ENCODE data around the gene ZNF385A. TPM values are rescaled to one million over a fixed set of nuclear protein-coding genes. Genes with fewer than 3 reads are reported as not detected.

ZNF385A gene
- total and polyA plus RNA-seq, 9 of the 15 experiments (the other 6 are each of a cell fraction or from before 2014, with no cell fraction given), result 1.0 to 111 (median 7.7) TPM

DNA sequence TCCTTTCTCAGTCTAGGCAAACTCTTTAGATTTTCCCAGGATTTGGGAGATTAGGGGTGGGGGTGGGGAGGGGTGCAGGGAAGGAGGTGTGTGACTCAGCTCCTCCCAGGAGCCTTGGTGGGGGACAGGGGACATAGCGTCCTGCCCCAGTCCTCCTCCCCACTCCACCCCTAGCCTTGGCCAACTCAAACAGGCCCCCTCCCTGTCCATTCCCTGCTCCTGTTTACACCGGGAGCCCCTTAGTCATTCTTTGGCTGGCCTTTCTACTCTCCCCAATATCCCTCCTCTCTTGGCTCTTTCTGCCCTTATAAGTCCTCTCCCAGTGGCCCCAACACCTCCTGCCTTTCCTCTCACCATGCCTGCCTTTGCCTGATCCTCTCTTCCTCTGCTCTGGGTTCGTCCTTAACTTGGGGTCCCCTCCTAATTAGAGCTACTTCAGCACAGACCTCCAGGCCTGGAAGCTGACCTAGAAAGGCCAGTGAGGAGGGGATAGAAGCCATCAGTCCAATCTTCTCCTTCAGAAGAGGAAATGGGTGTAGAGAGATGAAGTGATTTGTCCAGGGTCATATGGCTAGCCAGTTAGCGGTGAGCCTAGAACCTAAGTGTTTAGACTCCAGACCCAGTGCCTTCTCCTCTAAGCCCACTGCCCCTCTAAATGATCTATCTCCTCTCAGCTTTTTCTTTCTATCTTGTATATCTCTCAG is 36.8 kb upstream of the ZNF385A start (continued):
- TF ChIP-seq EZH2 (IDR thresholded peaks at IDR 0.05; ENCODE audit: borderline replicate concordance, low read depth, low read length), result no peak
- no peak for TF ChIP-seq ZKSCAN1 (IDR thresholded peaks at IDR 0.05; ENCODE audit: low read depth, low read length)
- 0 out of 2 replicates have a peak, but pooled peaks have one; percentile 51 for TF ChIP-seq HDGF (IDR thresholded peaks at IDR 0.05)
- TF ChIP-seq MYNN (IDR thresholded peaks at IDR 0.05), result no peak
- TF ChIP-seq MYNN (CRISPR knock-in tag; IDR thresholded peaks at IDR 0.05), result no peak
- no peak for TF ChIP-seq FOXK1 (CRISPR knock-in tag; IDR thresholded peaks at IDR 0.05; ENCODE audit: borderline replicate concordance)
- TF ChIP-seq, protein P1, sequence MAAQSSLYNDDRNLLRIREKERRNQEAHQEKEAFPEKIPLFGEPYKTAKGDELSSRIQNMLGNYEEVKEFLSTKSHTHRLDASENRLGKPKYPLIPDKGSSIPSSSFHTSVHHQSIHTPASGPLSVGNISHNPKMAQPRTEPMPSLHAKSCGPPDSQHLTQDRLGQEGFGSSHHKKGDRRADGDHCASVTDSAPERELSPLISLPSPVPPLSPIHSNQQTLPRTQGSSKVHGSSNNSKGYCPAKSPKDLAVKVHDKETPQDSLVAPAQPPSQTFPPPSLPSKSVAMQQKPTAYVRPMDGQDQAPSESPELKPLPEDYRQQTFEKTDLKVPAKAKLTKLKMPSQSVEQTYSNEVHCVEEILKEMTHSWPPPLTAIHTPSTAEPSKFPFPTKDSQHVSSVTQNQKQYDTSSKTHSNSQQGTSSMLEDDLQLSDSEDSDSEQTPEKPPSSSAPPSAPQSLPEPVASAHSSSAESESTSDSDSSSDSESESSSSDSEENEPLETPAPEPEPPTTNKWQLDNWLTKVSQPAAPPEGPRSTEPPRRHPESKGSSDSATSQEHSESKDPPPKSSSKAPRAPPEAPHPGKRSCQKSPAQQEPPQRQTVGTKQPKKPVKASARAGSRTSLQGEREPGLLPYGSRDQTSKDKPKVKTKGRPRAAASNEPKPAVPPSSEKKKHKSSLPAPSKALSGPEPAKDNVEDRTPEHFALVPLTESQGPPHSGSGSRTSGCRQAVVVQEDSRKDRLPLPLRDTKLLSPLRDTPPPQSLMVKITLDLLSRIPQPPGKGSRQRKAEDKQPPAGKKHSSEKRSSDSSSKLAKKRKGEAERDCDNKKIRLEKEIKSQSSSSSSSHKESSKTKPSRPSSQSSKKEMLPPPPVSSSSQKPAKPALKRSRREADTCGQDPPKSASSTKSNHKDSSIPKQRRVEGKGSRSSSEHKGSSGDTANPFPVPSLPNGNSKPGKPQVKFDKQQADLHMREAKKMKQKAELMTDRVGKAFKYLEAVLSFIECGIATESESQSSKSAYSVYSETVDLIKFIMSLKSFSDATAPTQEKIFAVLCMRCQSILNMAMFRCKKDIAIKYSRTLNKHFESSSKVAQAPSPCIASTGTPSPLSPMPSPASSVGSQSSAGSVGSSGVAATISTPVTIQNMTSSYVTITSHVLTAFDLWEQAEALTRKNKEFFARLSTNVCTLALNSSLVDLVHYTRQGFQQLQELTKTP (IDR thresholded peaks at IDR 0.05; ENCODE audit: low read depth in 1 of 2, partially characterized antibody in 2 of 2), result no peak
- no peak for TF ChIP-seq ZNF717 (CRISPR knock-in tag; IDR thresholded peaks at IDR 0.05)
- no peak for TF ChIP-seq KLF6 (CRISPR knock-in tag; IDR thresholded peaks at IDR 0.05; ENCODE audit: borderline replicate concordance)
- TF ChIP-seq, protein P2, sequence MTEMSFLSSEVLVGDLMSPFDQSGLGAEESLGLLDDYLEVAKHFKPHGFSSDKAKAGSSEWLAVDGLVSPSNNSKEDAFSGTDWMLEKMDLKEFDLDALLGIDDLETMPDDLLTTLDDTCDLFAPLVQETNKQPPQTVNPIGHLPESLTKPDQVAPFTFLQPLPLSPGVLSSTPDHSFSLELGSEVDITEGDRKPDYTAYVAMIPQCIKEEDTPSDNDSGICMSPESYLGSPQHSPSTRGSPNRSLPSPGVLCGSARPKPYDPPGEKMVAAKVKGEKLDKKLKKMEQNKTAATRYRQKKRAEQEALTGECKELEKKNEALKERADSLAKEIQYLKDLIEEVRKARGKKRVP (CRISPR knock-in tag; IDR thresholded peaks at IDR 0.05), result no peak
- TF ChIP-seq NCOR1 (IDR thresholded peaks at IDR 0.05), result no peak
- TF ChIP-seq HLTF (IDR thresholded peaks at IDR 0.05), result 0 out of 2 replicates have a peak, but pooled peaks have one; percentile 43
- TF ChIP-seq PCBP1 (IDR thresholded peaks at IDR 0.05; ENCODE audit: low read depth, low read length, poor library complexity, severe bottlenecking), result no peak
- 0 out of 2 replicates have a peak, but pooled peaks have one; percentile 26 for TF ChIP-seq FOSL1 (tag; conservative IDR thresholded peaks at IDR 0.05)
- TF ChIP-seq, protein P3, sequence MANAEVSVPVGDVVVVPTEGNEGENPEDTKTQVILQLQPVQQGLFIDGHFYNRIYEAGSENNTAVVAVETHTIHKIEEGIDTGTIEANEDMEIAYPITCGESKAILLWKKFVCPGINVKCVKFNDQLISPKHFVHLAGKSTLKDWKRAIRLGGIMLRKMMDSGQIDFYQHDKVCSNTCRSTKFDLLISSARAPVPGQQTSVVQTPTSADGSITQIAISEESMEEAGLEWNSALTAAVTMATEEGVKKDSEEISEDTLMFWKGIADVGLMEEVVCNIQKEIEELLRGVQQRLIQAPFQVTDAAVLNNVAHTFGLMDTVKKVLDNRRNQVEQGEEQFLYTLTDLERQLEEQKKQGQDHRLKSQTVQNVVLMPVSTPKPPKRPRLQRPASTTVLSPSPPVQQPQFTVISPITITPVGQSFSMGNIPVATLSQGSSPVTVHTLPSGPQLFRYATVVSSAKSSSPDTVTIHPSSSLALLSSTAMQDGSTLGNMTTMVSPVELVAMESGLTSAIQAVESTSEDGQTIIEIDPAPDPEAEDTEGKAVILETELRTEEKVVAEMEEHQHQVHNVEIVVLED (CRISPR knock-in tag; IDR thresholded peaks at IDR 0.05), result no peak
- peak; percentile 49; the same call in 1 of the 2 replicates for TF ChIP-seq SPI1 (IDR thresholded peaks at IDR 0.05; ENCODE audit: borderline replicate concordance, low read depth, low read length)
- no peak for TF ChIP-seq HNRNPL (IDR thresholded peaks at IDR 0.05; ENCODE audit: low read depth, low read length)
- TF ChIP-seq LEF1 (IDR thresholded peaks at IDR 0.05), result no peak
- peak in 1 of 2 experiments; percentile 29; a peak in 1 of 4 replicates for TF ChIP-seq MAZ (CRISPR knock-in tag; conservative IDR thresholded peaks at IDR 0.05 in 1 of 2, IDR thresholded peaks at IDR 0.05 in 1 of 2)
- TF ChIP-seq FOXK2 (conservative IDR thresholded peaks at IDR 0.05 in 1 of 2, IDR thresholded peaks at IDR 0.05 in 1 of 2; ENCODE audit: low read depth in 2 of 2), result peak; percentile 59 to 74; a peak in 3 of 4 replicates
- TF ChIP-seq FIP1L1 (IDR thresholded peaks at IDR 0.05; ENCODE audit: low read depth, low read length, poor library complexity, severe bottlenecking), result no peak
- TF ChIP-seq HDAC1 (IDR thresholded peaks at IDR 0.05), result peak in 1 of 2 experiments; percentile 26; a peak in 1 of 4 replicates
- no peak for TF ChIP-seq CBFA2T3 (IDR thresholded peaks at IDR 0.05)
- no peak for TF ChIP-seq ELF2 (CRISPR knock-in tag; IDR thresholded peaks at IDR 0.05)
